OCI-LY7 (cell line): ENCODE results near the gene STAMBPL1. TPM values are rescaled to one million over a fixed set of nuclear protein-coding genes. Genes with fewer than 3 reads are reported as not detected.

ENCODE experiments used
- BruUV-seq: library from RNA; stranded (reverse); fragments of 400-500 nt; replicated peaks from 2 replicates; lab custom pipeline; 2021; lab: Mats Ljungman, UMichigan
- CTCF ChIA-PET: fragments of 300-600 bp; sonication (Branson Sonifier 250); formaldehyde crosslinking; loops from one replicate; lab custom pipeline; 2022; ENCODE audit warnings: antibody characterized with exemption; ENCODE audit not compliant: unreplicated experiment; lab: Charles Lee
- POLR2A ChIA-PET: fragments of 300-600 bp; sonication (Branson Sonifier 250); formaldehyde crosslinking; loops from one replicate; lab custom pipeline; 2022; ENCODE audit warnings: antibody characterized with exemption; lab: Charles Lee
- DNase-seq: peaks from one replicate; pipeline ENCODE4 v3.0.0-alpha.2; 2015; ENCODE audit warnings: low spot score
- H2AFZ ChIP-seq: fragments of 200-600 bp; sonication (generic), shearing (Covaris generic); 2 replicates; pipeline ENCODE4 v1.6.1; 2014; ENCODE audit warnings: mild to moderate bottlenecking, antibody characterized with exemption, low read length, moderate library complexity
- H3K27ac ChIP-seq: fragments of 200-600 bp; sonication (generic); 2 replicates; pipeline ENCODE4 v1.5.1; 2014; ENCODE audit warnings: mixed run types, low read depth, mild to moderate bottlenecking, moderate library complexity, low read length, inconsistent platforms; ENCODE audit not compliant: poor library complexity, severe bottlenecking
- H3K36me3 ChIP-seq: fragments of 200-600 bp; sonication (generic); 2 replicates; pipeline ENCODE4 v1.6.1; 2014; ENCODE audit warnings: mild to moderate bottlenecking, antibody characterized with exemption, low read length, moderate library complexity, mixed read lengths; ENCODE audit not compliant: insufficient read depth
- H3K4me1 ChIP-seq: fragments of 200-600 bp; sonication (generic); 2 replicates; pipeline ENCODE4 v1.5.1; 2014; ENCODE audit warnings: mild to moderate bottlenecking, low read length; ENCODE audit not compliant: insufficient read depth, poor library complexity, severe bottlenecking
- H3K4me2 ChIP-seq: fragments of 200-600 bp; sonication (generic); 2 replicates; pipeline ENCODE4 v1.6.1; 2014; ENCODE audit warnings: mild to moderate bottlenecking, low read length
- H3K4me3 ChIP-seq: fragments of 200-600 bp; sonication (generic); 2 replicates; pipeline ENCODE4 v1.5.1; 2014; ENCODE audit warnings: mild to moderate bottlenecking, low read depth, low read length; ENCODE audit not compliant: poor library complexity, severe bottlenecking
- H3K79me2 ChIP-seq: fragments of 200-600 bp; sonication (generic); 2 replicates; pipeline ENCODE4 v1.6.1; 2016; ENCODE audit warnings: low read depth, mild to moderate bottlenecking, low read length, moderate library complexity, mixed read lengths; ENCODE audit not compliant: insufficient read depth
- H3K9me2 ChIP-seq: fragments of 200-600 bp; sonication (generic); 2 replicates; pipeline ENCODE4 v1.6.1; 2016; ENCODE audit warnings: mild to moderate bottlenecking, low read length, mixed read lengths; ENCODE audit not compliant: insufficient read depth
- H3K9me3 ChIP-seq: fragments of 200-600 bp; sonication (generic); 2 replicates; pipeline ENCODE4 v1.6.1; 2014; ENCODE audit warnings: mild to moderate bottlenecking, mixed run types, low read length, mixed read lengths
- H4K20me1 ChIP-seq: fragments of 200-600 bp; sonication (generic); 2 replicates; pipeline ENCODE4 v1.6.1; 2014; ENCODE audit warnings: mild to moderate bottlenecking, antibody characterized with exemption, low read length, moderate library complexity, mixed read lengths; ENCODE audit not compliant: insufficient read depth
- EZH2phosphoT487 ChIP-seq: fragments of 200-600 bp; sonication (generic); IDR thresholded peaks from 2 replicates; pipeline ENCODE4 v1.6.1; 2018; ENCODE audit warnings: low read depth, borderline replicate concordance, mild to moderate bottlenecking, mixed run types, antibody characterized with exemption, low read length, moderate library complexity, mixed read lengths
- intact Hi-C: fragments of 100-400 bp; cut with micrococcal nuclease; formaldehyde crosslinking; loops from one replicate; pipeline ENCODE4 v1.10.0; 2022; ENCODE audit not compliant: unreplicated experiment
- total RNA-seq, 2 experiments: library from RNA; depleted of rRNA in 1 of 2; stranded (reverse); fragments of >200 nt in 1 of 2; shearing (Covaris generic) in 1 of 2; gene quantifications; 2 replicates each; pipeline ENCODE4 v1.2.3, GENCODE V29; 2014 to 2022
- TF ChIP-seq, protein P1 (sequence below): fragments of 200-600 bp; sonication (generic); conservative IDR thresholded peaks from 2 replicates; pipeline ENCODE4 v1.5.1; 2014; ENCODE audit warnings: mild to moderate bottlenecking, antibody characterized with exemption, low read length, moderate library complexity, mixed read lengths

Gene STAMBPL1
- total RNA-seq, 2 experiments from 2014 or later: 44.4 to 47.2 TPM

DNA sequence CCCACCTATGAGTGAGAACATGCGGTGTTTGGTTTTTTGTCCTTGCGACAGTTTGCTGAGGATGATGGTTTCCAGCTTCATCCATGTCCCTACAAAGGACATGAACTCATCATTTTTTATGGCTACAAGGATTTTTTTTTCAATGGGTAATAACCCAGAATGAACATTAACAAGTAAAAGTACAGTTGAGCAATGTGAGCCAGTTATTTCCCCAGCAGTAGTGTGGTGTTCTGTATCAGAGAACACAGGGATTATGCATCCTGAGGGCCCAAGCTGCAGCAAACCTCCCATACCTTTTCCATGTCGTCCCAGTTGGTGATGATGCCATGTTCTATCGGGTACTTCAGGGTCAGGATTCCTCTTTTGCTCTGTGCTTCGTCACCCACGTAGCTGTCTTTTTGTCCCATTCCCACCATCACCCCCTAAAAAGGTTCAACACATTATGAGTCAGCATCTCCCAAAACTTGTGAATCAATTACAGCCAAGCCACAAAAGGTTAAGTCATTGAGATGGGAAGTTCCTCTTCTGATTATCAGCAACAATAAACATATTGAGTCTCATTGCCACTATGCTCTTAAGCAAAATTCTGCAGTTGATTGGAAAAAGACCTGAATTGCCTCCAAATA, 67.0 kb downstream of the STAMBPL1 start:
- Histone ChIP-seq H3K4me1 (peaks cover 11% of the 10 kb centered on the region), H3K9me2 (no peaks in the 10 kb centered on the region), H3K27ac (no peak overlapping the region), H3K4me2 (no peak overlapping the region), H2AFZ (no peak overlapping the region), H3K36me3 (no peaks in the 10 kb centered on the region), H4K20me1 (no peaks in the 10 kb centered on the region), H3K79me2 (no peaks in the 10 kb centered on the region), H3K4me3 (no peak overlapping the region), H3K9me3 (no peaks in the 10 kb centered on the region)
- TF ChIP-seq, protein P1, sequence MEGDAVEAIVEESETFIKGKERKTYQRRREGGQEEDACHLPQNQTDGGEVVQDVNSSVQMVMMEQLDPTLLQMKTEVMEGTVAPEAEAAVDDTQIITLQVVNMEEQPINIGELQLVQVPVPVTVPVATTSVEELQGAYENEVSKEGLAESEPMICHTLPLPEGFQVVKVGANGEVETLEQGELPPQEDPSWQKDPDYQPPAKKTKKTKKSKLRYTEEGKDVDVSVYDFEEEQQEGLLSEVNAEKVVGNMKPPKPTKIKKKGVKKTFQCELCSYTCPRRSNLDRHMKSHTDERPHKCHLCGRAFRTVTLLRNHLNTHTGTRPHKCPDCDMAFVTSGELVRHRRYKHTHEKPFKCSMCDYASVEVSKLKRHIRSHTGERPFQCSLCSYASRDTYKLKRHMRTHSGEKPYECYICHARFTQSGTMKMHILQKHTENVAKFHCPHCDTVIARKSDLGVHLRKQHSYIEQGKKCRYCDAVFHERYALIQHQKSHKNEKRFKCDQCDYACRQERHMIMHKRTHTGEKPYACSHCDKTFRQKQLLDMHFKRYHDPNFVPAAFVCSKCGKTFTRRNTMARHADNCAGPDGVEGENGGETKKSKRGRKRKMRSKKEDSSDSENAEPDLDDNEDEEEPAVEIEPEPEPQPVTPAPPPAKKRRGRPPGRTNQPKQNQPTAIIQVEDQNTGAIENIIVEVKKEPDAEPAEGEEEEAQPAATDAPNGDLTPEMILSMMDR: no peak
- TF ChIP-seq EZH2phosphoT487: no peak
- DNase-seq: no peak
- ChIA-PET POLR2A (interaction anchor here (0.5 to 1.2 kb wide), 2 partner anchors 10 to 405 kb away, joined by 3 read pairs; no protein-coding TSS in a partner anchor), CTCF (no interaction called here)
- intact Hi-C loops: loop anchor here (10.0 kb wide), 1 partner anchor 628 kb away; no protein-coding TSS in a partner anchor
- no TSS peak for BruUV-seq

DNA sequence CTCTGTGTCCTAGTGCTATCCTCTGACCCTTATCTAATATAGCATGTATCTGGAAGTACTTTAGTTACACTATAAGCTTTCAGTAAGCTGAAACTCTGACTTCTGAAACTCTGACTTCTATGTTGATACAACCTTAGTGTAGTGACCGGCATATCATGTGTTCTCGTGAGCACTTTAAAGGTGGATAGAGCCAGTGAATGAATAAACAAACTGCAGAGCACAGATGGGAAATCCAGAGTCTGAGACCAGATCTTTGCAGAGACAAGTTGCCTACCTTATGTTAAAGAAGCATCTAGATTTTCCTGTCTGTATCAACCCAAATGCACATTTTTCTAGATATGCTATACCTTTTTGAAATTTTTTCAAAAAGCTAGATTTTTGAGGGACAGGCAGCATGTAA, 69.0 kb downstream of the STAMBPL1 start:
- no peaks in the 10 kb centered on the region for H3K9me2 ChIP-seq

More for the DNA sequence above, 69.0 kb downstream of the STAMBPL1 start:
- TF ChIP-seq, protein P1: no peak
- no peak for TF ChIP-seq EZH2phosphoT487
- intact Hi-C loops: loop anchor here (10.0 kb wide), 1 partner anchor 626 kb away; no protein-coding TSS in a partner anchor
- Histone ChIP-seq H4K20me1 (no peaks in the 10 kb centered on the region), H3K4me2 (no peak overlapping the region), H2AFZ (no peak overlapping the region), H3K79me2 (no peaks in the 10 kb centered on the region), H3K27ac (no peak overlapping the region), H3K4me1 (peaks cover 11% of the 10 kb centered on the region), H3K4me3 (no peak overlapping the region), H3K9me3 (no peaks in the 10 kb centered on the region), H3K36me3 (no peaks in the 10 kb centered on the region)
- DNase-seq: no peak
- ChIA-PET POLR2A (interaction anchor here (0.6 to 1.0 kb wide), 4 partner anchors 26 to 388 kb away, joined by 3 to 4 read pairs (median 3); no protein-coding TSS in a partner anchor), CTCF (interaction anchor here (0.6 kb wide), 1 partner anchor 127 kb away, joined by 3 read pairs; no protein-coding TSS in a partner anchor)
- no TSS peak for BruUV-seq
